H7 (cell line): ENCODE data around the gene ZNF536. TPM values are rescaled to one million over a fixed set of nuclear protein-coding genes. Genes with fewer than 3 reads are reported as not detected.
"Not testable (repeated sequence)": the region's sequence is repeated elsewhere in the genome, so short reads cannot be mapped to it uniquely, and the experiment has no call there.

ENCODE experiments used
- DNase-seq: peaks from one replicate; pipeline ENCODE4 v3.0.0; 2012
- H3K27me3 ChIP-seq: 2 replicates; pipeline ENCODE4 v1.6.0; 2011; ENCODE audit warnings: mild to moderate bottlenecking, low read length; ENCODE audit not compliant: control insufficient read depth, insufficient read depth
- H3K36me3 ChIP-seq: replicated peaks from 2 replicates; pipeline ENCODE4 v1.5.1; 2011; ENCODE audit warnings: low read length; ENCODE audit not compliant: control insufficient read depth, insufficient read depth
- H3K4me3 ChIP-seq: 2 replicates; pipeline ENCODE4 v1.5.1; 2011; ENCODE audit warnings: low read depth, mild to moderate bottlenecking, control low read depth, low read length, moderate library complexity; ENCODE audit not compliant: insufficient read depth
- total RNA-seq: library from RNA; depleted of rRNA; stranded (reverse); fragments of >200 nt; shearing (Covaris generic); gene quantifications from 2 replicates; pipeline ENCODE4 v1.2.3, GENCODE V29; 2014

ZNF536 gene
- total RNA-seq, 1 experiment from 2014 or later, result 0.35 TPM

DNA sequence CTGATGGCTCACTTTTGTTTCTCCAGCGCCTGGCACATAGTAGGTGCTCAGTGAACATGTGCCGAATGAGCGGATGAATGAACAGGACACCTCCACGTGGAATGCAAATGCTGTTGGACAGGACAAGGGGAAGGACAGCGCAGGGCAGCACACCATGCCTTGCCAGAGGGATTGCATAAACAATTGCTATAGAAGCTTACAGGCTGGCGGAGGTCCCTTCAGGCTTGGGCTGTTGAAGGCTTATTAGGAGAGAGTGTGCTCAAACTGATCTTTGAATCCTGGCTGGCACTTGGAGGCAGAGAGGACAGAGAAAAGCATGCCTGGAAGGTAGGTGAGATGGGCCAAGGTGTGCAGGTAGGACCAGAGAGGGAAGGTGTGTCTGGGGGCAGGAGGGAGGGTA is 35.9 kb upstream of the ZNF536 start:
- DNase-seq, result no peak
- no peaks in the 10 kb centered on the region for H3K36me3 ChIP-seq
- no peak overlapping the region for H3K4me3 ChIP-seq
- no peaks in the 10 kb centered on the region for H3K27me3 ChIP-seq

GRCh38 chr19:30338041-30338456 is 34.1 kb upstream of the ZNF536 start:
- DNase-seq, result no peak
- H3K4me3 ChIP-seq, result no peak overlapping the region

DNA sequence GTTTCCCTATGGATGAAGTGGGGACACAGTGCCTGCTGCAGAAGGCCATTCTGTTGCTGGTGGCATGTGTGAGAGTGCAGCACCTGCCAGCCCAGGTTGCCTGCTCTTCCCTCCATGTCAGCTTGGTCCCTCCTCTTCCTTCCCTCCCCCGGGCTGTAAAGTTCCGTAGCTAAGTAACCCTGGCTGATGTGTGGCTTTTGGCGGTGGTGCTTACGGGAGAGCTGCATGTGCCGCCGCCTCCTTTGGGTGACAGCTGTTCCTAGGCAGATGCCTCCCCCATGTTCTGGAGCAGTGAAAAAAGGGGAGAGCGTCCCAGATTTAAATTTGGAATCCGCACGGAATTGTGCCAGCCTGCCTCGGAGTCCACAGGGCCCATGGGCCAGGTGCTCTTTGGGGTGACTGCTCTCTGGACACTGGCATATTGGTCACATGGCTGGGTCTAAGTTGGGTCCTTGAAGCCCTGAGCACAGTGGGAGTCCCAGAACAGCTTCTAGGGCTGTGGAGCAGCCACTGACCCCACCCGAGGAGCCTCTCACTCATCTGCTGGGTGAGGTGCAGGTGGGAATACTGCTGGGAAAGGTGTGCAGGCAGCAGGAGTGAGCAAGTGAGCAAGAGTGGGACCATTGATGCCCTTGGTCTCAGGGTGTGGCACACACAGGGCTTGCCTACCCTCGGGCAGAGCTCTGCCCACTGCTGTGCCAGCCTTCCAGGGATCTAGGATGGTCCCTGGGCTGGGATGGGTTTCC is 33.1 kb upstream of the ZNF536 start:
- DNase-seq, result no peak
- Histone ChIP-seq H3K27me3 (no peaks in the 10 kb centered on the region), H3K4me3 (no peak overlapping the region), H3K36me3 (no peaks in the 10 kb centered on the region)

More at GRCh38 chr19:30338041-30338456, 34.1 kb upstream of the ZNF536 start:
- H3K27me3 ChIP-seq, result no peaks in the 10 kb centered on the region
- no peaks in the 10 kb centered on the region for H3K36me3 ChIP-seq

- DNase-seq, result no peak
- H3K36me3 ChIP-seq, result no peaks in the 10 kb centered on the region
Observed at GRCh38 chr19:30339624-30340525, 32.3 kb upstream of the ZNF536 start.

DNA sequence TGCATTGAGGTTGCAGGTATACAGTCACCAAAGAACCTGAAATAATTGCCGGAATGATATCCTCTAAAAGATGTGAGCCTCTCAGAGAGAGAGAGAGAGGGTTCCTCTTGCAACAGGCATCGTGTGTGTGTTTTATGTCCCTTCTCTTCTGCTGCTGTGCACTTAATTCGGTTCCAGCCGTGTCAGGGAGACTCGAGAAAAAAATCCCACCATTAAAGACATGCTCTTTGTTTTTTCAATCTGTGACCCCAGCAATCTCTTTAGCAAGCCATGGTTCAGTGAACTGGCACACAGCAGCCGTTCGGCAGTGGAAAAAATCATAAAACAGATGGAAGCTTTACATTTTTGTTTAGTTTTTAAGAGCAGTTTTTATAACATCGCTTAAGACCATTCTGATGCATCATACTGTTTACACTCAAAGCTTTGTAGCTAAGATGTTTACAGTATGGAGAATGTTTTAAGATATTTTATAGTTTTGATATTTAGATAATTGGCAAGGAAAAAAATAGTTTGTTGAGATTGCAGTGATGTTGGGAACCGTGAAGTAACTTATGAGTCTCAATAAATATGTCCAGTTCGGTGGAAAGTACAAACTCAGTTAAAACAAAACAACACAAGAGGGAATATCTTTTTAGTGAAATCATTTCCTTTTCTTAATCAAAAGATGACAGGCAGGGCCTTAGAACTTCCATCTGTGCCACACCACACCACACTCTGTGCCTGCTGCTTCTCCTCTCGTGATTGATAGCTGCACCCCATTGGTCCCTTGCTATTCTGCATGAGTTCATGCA is 31.2 kb upstream of the ZNF536 start:
- Histone ChIP-seq H3K4me3 (no peak overlapping the region), H3K27me3 (no peaks in the 10 kb centered on the region)
- DNase-seq, result no peak

More at GRCh38 chr19:30339624-30340525, 32.3 kb upstream of the ZNF536 start:
- no peaks in the 10 kb centered on the region for H3K27me3 ChIP-seq
- H3K4me3 ChIP-seq, result no peak overlapping the region

GRCh38 chr19:30341611-30342201 is 30.5 kb upstream of the ZNF536 start:
- Histone ChIP-seq H3K4me3 (no peak overlapping the region), H3K36me3 (no peaks in the 10 kb centered on the region), H3K27me3 (no peaks in the 10 kb centered on the region)
- DNase-seq, result no peak

More for the DNA sequence above, 31.2 kb upstream of the ZNF536 start:
- no peaks in the 10 kb centered on the region for H3K36me3 ChIP-seq

GRCh38 chr19:30342901-30343300 is 29.3 kb upstream of the ZNF536 start:
- no peak for DNase-seq
- H3K4me3 ChIP-seq, result no peak overlapping the region
- no peaks in the 10 kb centered on the region for H3K36me3 ChIP-seq
- no peaks in the 10 kb centered on the region for H3K27me3 ChIP-seq

- H3K4me3 ChIP-seq, result no peak overlapping the region
- DNase-seq, result no peak
- H3K27me3 ChIP-seq, result no peaks in the 10 kb centered on the region
Observed at GRCh38 chr19:30344446-30345425, 27.4 kb upstream of the ZNF536 start.

GRCh38 chr19:30345686-30346085 is 26.5 kb upstream of the ZNF536 start:
- DNase-seq, result no peak
- H3K27me3 ChIP-seq, result no peaks in the 10 kb centered on the region
- H3K36me3 ChIP-seq, result no peaks in the 10 kb centered on the region
- no peak overlapping the region for H3K4me3 ChIP-seq

More at GRCh38 chr19:30344446-30345425, 27.4 kb upstream of the ZNF536 start:
- H3K36me3 ChIP-seq, result no peaks in the 10 kb centered on the region

- H3K4me3 ChIP-seq, H3K27me3 ChIP-seq, DNase-seq, H3K36me3 ChIP-seq: not testable (repeated sequence)
Observed at GRCh38 chr19:30346468-30346867, 25.7 kb upstream of the ZNF536 start.

- DNase-seq, result peak; percentile 85
- no peaks in the 10 kb centered on the region for H3K36me3 ChIP-seq
- H3K4me3 ChIP-seq, result no peak overlapping the region
- no peaks in the 10 kb centered on the region for H3K27me3 ChIP-seq
Observed at GRCh38 chr19:30349131-30349730, 23.0 kb upstream of the ZNF536 start.

DNA sequence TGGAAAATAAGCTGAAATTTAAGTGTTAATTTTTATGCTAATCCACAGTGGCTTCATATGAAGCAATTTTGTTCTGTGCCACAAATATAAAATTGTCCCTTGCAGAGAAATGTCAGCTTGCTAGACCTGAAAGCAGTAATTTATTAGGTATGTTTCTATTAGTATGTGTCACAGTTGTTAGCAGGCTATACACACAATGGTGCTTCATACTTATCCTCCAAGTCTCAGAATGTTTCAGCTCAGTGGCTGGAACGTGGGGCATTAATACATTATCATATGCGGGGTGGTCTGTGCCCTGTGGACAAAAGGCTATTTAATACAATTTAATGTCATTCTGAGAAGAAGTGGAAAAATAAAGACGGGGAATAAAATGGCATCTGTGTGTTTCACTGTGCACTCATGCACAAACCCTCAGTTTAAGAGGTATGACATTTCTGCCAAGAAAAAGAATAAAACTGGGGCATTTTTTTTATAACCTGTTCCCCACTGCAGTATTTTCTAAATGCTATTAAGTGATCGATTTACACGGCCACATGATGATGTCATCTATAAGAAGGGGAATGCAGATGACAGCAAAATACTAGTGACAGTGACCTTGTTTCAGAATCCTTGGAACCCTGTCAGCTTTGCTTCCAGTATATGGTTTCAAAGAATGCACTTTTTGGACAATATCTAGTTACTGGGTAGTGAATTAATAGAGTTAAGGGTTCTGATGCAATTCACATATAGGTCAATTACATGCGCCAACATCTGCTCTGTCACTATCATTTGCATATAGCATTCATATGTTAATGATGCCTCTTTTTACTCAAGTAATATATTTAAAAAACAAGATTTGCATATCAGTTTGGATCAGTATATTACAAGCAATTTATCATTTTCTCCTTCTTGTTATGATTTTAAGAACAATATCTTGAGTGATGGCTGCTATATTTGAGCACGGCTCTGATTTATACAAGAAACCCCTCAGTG is 21.2 kb upstream of the ZNF536 start:
- Histone ChIP-seq H3K36me3 (no peaks in the 10 kb centered on the region), H3K27me3 (no peaks in the 10 kb centered on the region), H3K4me3 (no peak overlapping the region)
- no peak for DNase-seq
